Activated naive CD4-positive, alpha-beta T cell treated with anti-CD3 and anti-CD28 coated beads, Interleukin-2, amount 50 U/mL, for 16 hours (primary cell): ENCODE data around the gene GDF7.
"Not testable (repeated sequence)": the region's sequence is repeated elsewhere in the genome, so short reads cannot be mapped to it uniquely, and the experiment has no call there.

Experiments
- DNase-seq: peaks from one replicate; pipeline ENCODE4 v3.0.0-alpha.2; 2020

The GDF7 gene

DNA sequence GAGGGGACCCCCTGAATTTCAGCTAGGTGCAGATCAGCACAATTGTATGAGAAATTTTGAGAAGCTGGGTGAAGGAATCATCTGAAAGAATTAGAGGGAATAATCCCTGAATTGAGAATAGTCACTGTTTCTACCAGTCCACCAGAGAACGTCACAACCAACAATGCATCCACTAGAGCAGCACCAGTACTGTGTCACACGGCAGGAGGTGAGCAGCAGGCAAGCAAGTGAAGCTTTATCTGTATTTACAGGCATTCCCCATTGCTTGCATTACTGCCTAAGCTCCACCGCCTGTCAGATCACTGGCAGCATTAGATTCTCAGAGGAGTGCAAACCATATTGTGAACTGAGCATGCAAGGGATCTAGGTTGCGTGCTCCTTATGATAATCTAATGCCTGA, 40.7 kb downstream of the GDF7 start:
- DNase-seq = no peak

GRCh38 chr2:20711641-20712040, 44.7 kb downstream of the GDF7 start:
- DNase-seq = not testable (repeated sequence)

DNA sequence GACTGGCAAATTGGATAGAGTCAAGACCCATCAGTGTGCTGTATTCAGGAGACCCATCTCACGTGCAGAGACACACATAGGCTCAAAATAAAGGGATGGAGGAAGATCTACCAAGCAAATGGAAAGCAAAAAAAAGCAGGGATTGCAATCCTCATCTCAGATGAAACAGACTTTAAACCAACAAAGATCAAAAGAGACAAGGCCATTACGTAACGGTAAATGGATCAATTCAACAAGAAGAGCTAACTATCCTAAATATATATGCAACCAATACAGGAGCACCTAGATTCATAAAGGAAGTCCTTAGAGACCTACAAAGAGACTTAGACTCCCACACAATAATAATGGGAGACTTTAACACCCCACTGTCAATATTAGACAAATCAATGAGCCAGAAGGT, 46.6 kb downstream of the GDF7 start:
- not testable (repeated sequence) for DNase-seq

- not testable (repeated sequence) for DNase-seq
These were observed 47.5 kb downstream of the GDF7 start for GRCh38 chr2:20714412-20714811.

DNA sequence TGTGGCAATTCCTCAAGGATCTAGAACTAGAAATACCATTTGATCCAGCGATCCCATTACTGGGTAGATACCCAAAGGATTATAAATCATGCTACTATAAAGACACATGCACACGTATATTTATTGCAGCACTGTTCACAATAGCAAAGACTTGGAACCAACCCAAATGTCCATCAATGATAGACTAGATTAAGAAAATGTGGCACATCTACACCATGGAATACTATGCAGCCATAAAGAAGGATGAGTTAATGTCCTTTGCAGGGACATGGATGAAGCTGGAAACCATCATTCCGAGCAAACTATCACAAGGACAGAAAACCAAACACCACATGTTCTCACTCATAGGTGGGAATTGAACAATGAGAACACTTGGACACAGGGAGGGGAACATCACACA, 49.2 kb downstream of the GDF7 start:
- not testable (repeated sequence) for DNase-seq

DNA sequence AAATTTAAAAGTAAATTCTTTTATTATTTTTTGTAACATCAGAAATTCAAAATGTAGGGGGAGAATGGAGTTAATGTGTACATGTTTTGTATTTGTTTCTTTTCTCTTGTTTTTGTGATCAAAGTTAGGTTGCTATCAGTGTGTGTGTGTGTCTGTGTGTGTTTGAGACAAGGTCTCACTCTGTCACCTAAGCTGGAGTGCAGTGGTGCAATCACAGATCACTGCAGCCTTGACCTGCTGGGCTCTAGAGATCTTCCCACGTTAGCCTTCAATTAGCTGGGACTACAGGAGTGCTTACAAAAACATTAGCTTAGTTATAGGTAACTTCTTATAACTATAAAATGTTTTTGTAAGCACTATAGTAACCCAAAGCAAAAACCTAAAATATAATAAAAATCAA, 50.7 kb downstream of the GDF7 start:
- DNase-seq = no peak

GRCh38 chr2:20722592-20723240, 55.8 kb downstream of the GDF7 start:
- DNase-seq = no peak

GRCh38 chr2:20723543-20723942, 56.6 kb downstream of the GDF7 start:
- DNase-seq = no peak

DNA sequence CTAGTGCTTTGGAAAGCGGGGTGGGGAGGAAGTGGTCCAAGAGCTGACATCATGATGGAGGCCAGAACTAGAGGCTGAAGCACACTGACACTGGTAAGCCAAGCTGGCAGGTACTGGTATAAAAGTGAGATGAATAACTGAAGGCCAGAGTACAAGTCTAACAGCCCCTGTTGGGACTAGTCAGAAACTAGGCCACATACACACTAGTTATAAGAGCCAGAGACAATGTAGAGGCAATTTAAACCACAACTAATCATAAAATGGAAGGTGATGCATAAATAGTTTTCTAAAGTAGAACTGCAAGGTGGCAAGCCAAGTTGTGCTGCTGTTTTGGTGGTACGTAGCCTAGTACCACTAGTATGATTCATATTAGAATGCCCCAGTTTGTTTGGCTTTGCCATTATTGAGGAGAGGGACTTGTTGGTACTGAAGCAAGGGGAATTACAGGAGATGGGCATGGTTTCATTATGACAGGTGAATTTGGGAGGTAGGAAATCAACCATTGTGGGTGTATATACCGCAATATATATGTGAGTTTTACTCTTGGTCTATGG, 57.6 kb downstream of the GDF7 start:
- no peak for DNase-seq

GRCh38 chr2:20725782-20726181, 58.8 kb downstream of the GDF7 start:
- no peak for DNase-seq

DNA sequence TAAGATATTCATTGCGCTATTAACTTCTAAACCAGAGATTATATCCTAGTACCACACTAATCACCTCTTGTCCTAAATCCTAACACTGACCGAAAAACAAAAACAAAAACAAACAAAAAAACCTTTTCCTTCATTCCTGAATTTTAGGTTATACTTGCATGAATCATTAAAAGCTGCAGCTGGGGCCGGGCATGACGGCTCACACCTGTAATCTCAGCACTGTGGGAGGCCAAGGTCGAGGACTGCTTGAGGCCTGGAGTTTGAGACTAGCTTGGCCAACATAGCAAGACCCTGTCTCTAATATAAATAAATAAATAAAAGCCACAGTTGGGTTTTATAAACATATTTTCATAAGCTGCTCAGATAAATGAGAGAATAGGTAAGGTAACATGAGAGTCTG, 60.0 kb downstream of the GDF7 start:
- DNase-seq = no peak

- DNase-seq = no peak
These were observed 61.3 kb downstream of the GDF7 start for GRCh38 chr2:20728114-20728758.
